ENCODE results near the gene GSK3A.

Gene GSK3A

DNA sequence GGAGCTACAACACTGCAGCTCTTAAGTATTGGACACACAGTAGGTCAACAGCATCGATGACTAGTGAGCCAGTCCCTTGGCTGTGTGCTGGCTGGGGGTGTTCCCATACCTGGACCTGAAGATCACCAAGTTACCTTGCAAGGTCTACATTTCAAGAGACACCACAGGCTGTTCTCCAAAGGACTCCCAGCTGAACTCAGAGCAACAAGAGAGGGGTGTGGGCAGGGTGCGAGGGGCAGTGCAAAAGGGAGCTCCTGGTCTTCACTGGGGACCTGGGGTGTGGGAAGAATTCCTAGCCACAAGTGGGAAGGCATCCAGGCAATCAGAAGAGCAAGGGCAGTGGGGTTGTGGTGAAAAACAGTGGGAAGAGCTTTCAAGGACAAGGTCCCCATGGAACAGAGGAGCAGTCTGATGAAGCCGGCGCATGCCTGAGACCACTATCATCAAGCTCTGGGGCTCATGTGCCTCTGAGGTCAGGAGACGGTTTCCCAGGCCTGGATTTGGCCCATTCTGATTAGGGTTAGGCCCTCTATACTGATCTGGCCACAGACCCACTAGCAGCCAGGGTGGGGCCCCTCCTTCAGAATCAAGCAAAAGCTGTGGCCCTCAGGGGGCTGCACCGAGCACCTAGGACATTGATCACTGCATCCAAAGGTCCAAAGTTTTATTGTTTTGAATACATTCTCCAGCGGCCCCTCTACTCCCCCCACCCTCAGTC lies 4.7 kb upstream of the GSK3A start:
- ATAC-seq: no peak
- TF ChIP-seq TOX (CRISPR knock-in tag; IDR thresholded peaks at IDR 0.05; ENCODE audit: borderline replicate concordance): no peak
- TF ChIP-seq GLIS3 (CRISPR knock-in tag; IDR thresholded peaks at IDR 0.05): 0 out of 2 replicates have a peak, but pooled peaks have one; percentile 12

DNA sequence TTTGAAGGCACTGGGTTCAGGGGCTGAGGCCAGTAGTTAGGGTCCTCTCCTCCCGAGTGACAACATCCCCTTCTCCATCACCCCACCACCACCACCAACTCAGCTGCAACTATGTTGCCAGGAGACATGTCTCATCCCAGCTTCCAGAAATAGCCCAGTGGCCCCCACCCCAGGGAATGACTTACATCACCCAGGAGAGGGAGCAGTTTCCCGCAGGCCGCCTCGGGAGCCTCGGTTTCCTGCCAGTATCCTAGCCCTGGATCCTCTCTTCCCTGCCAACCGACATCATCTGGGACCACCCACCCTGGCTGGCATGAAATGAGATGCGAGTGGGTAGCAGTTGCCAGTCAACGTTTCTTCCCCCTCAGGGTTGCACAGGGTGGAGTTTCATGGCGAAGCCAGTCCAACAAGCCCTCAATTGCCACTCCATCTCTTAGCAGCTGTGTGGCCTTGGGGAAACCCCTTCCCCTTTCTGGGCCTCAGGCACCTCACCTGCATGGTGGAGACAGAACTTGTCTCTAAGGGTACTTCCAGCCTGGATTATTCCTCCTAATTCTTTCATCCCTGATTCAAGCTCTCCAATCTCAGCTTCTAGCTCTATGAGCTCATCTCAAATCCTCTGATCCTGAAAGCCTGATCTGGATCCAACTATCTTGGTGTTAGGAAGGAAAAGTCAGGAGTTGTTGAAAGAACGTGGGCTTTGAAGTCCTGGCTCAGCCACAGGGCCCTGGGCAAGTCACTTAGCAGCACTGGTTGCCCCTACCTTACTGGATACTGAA lies 3.9 kb upstream of the GSK3A start:
- no peak for TF ChIP-seq ZNF70 (CRISPR knock-in tag; IDR thresholded peaks at IDR 0.05)
- TF ChIP-seq, protein P1, sequence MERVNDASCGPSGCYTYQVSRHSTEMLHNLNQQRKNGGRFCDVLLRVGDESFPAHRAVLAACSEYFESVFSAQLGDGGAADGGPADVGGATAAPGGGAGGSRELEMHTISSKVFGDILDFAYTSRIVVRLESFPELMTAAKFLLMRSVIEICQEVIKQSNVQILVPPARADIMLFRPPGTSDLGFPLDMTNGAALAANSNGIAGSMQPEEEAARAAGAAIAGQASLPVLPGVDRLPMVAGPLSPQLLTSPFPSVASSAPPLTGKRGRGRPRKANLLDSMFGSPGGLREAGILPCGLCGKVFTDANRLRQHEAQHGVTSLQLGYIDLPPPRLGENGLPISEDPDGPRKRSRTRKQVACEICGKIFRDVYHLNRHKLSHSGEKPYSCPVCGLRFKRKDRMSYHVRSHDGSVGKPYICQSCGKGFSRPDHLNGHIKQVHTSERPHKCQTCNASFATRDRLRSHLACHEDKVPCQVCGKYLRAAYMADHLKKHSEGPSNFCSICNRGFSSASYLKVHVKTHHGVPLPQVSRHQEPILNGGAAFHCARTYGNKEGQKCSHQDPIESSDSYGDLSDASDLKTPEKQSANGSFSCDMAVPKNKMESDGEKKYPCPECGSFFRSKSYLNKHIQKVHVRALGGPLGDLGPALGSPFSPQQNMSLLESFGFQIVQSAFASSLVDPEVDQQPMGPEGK (CRISPR knock-in tag; IDR thresholded peaks at IDR 0.05; ENCODE audit: borderline replicate concordance): peak; percentile 61; the same call in 1 of the 2 replicates
- peak; percentile 4; the same call in 2 of the 3 replicates for ATAC-seq

DNA sequence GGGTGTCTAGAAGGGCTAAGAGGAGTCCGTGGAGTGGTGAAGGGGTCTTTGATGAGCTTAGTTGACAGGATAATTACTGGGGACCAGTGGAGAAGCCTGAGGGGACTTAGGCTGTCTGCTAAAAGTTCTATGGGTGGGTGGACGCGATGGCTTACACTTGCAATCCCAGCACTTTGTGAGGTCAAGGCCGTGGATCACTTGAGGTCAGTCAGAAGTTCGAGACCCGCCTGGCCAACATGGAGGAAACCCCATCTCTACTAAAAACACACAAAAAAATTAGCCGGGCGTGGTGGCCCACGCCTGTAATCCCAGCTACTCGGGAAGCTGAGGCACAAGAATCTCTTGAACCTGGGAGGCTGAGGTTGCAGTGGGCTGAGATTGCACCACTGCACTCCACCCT lies 2.8 kb upstream of the GSK3A start:
- TF ChIP-seq ZFP3 (CRISPR knock-in tag; IDR thresholded peaks at IDR 0.05) (no peak), ZFP30 (CRISPR knock-in tag; IDR thresholded peaks at IDR 0.05) (no peak), ESRRG (CRISPR knock-in tag; IDR thresholded peaks at IDR 0.05) (no peak), ZNF70 (CRISPR knock-in tag; IDR thresholded peaks at IDR 0.05) (no peak), TOX (CRISPR knock-in tag; IDR thresholded peaks at IDR 0.05; ENCODE audit: borderline replicate concordance) (no peak), PPARA (CRISPR knock-in tag; IDR thresholded peaks at IDR 0.05; ENCODE audit: borderline replicate concordance) (no peak), TCF4 (CRISPR knock-in tag; IDR thresholded peaks at IDR 0.05; ENCODE audit: borderline replicate concordance) (no peak), ZC3H10 (CRISPR knock-in tag; IDR thresholded peaks at IDR 0.05) (no peak), CSDC2 (CRISPR knock-in tag; IDR thresholded peaks at IDR 0.05) (no peak), RARB (CRISPR knock-in tag; IDR thresholded peaks at IDR 0.05) (no peak)
- TF ChIP-seq, protein P2, sequence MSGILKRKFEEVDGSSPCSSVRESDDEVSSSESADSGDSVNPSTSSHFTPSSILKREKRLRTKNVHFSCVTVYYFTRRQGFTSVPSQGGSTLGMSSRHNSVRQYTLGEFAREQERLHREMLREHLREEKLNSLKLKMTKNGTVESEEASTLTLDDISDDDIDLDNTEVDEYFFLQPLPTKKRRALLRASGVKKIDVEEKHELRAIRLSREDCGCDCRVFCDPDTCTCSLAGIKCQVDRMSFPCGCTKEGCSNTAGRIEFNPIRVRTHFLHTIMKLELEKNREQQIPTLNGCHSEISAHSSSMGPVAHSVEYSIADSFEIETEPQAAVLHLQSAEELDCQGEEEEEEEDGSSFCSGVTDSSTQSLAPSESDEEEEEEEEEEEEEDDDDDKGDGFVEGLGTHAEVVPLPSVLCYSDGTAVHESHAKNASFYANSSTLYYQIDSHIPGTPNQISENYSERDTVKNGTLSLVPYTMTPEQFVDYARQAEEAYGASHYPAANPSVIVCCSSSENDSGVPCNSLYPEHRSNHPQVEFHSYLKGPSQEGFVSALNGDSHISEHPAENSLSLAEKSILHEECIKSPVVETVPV (CRISPR knock-in tag; IDR thresholded peaks at IDR 0.05): no peak
- TF ChIP-seq, protein P1 (CRISPR knock-in tag; IDR thresholded peaks at IDR 0.05; ENCODE audit: borderline replicate concordance): no peak
- TF ChIP-seq, protein P3, sequence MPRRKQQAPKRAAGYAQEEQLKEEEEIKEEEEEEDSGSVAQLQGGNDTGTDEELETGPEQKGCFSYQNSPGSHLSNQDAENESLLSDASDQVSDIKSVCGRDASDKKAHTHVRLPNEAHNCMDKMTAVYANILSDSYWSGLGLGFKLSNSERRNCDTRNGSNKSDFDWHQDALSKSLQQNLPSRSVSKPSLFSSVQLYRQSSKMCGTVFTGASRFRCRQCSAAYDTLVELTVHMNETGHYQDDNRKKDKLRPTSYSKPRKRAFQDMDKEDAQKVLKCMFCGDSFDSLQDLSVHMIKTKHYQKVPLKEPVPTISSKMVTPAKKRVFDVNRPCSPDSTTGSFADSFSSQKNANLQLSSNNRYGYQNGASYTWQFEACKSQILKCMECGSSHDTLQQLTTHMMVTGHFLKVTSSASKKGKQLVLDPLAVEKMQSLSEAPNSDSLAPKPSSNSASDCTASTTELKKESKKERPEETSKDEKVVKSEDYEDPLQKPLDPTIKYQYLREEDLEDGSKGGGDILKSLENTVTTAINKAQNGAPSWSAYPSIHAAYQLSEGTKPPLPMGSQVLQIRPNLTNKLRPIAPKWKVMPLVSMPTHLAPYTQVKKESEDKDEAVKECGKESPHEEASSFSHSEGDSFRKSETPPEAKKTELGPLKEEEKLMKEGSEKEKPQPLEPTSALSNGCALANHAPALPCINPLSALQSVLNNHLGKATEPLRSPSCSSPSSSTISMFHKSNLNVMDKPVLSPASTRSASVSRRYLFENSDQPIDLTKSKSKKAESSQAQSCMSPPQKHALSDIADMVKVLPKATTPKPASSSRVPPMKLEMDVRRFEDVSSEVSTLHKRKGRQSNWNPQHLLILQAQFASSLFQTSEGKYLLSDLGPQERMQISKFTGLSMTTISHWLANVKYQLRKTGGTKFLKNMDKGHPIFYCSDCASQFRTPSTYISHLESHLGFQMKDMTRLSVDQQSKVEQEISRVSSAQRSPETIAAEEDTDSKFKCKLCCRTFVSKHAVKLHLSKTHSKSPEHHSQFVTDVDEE (CRISPR knock-in tag; IDR thresholded peaks at IDR 0.05): no peak
- TF ChIP-seq, protein P4, sequence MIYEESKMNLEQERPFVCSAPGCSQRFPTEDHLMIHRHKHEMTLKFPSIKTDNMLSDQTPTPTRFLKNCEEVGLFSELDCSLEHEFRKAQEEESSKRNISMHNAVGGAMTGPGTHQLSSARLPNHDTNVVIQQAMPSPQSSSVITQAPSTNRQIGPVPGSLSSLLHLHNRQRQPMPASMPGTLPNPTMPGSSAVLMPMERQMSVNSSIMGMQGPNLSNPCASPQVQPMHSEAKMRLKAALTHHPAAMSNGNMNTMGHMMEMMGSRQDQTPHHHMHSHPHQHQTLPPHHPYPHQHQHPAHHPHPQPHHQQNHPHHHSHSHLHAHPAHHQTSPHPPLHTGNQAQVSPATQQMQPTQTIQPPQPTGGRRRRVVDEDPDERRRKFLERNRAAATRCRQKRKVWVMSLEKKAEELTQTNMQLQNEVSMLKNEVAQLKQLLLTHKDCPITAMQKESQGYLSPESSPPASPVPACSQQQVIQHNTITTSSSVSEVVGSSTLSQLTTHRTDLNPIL (CRISPR knock-in tag; IDR thresholded peaks at IDR 0.05; ENCODE audit: low read depth): no peak
- ATAC-seq: no peak
